Mesenchymal stem cell (in vitro differentiated cells and primary cell): Measurements from ENCODE around the gene HMGB4.

Experiments used
- DNase-seq: peaks from one replicate; pipeline ENCODE4 v3.0.0-alpha.2; 2013
- H2AFZ ChIP-seq: one replicate; pipeline ENCODE4 v1.6.1; 2013; ENCODE audit warnings: low read depth, mild to moderate bottlenecking, control low read depth, inconsistent platforms, low read length, moderate library complexity
- H2AK5ac ChIP-seq: 2 replicates; pipeline ENCODE4 v1.6.1; 2013; ENCODE audit warnings: low read length, moderate library complexity, mild to moderate bottlenecking, inconsistent platforms; ENCODE audit not compliant: severe bottlenecking
- H2BK120ac ChIP-seq: one replicate; pipeline ENCODE4 v1.6.1; 2013; ENCODE audit warnings: low read depth, mild to moderate bottlenecking, inconsistent platforms, low read length, moderate library complexity
- H2BK12ac ChIP-seq, 2 experiments: one replicate each; pipeline ENCODE4 v1.6.1; 2013; ENCODE audit warnings: inconsistent platforms in 2 of 2, low read length in 2 of 2, mild to moderate bottlenecking in 2 of 2, moderate library complexity in 2 of 2, control low read depth in 1 of 2
- H2BK15ac ChIP-seq: one replicate; pipeline ENCODE4 v1.6.1; 2013; ENCODE audit warnings: mild to moderate bottlenecking, low read depth, inconsistent platforms; ENCODE audit not compliant: poor library complexity, severe bottlenecking
- H2BK5ac ChIP-seq: 2 replicates; pipeline ENCODE4 v1.6.1; 2013; ENCODE audit warnings: low read depth, mild to moderate bottlenecking, low read length, control low read depth, inconsistent platforms; ENCODE audit not compliant: poor library complexity, severe bottlenecking
- H3K14ac ChIP-seq, 2 experiments: one replicate each; pipeline ENCODE4 v1.6.1; 2013; ENCODE audit warnings: inconsistent platforms in 2 of 2, low read length in 2 of 2, control low read depth in 1 of 2, mild to moderate bottlenecking in 1 of 2, moderate library complexity in 1 of 2
- H3K18ac ChIP-seq, 2 experiments: one replicate each; pipeline ENCODE4 v1.6.1; 2013; ENCODE audit warnings: inconsistent platforms in 2 of 2, low read length in 2 of 2, control low read depth in 1 of 2, low read depth in 1 of 2, mild to moderate bottlenecking in 1 of 2
- H3K23ac ChIP-seq, 2 experiments: one replicate each; pipeline ENCODE4 v1.6.1; 2013; ENCODE audit warnings: inconsistent platforms in 2 of 2, low read length in 2 of 2, mild to moderate bottlenecking in 2 of 2, moderate library complexity in 2 of 2, control low read depth in 1 of 2
- H3K27ac ChIP-seq: 2 replicates; pipeline ENCODE4 v1.5.1; 2013; ENCODE audit warnings: mild to moderate bottlenecking, moderate library complexity, low read length, control low read depth, inconsistent platforms; ENCODE audit not compliant: poor library complexity, severe bottlenecking
- H3K27me3 ChIP-seq, 2 experiments: 2 replicates each; pipeline versions ENCODE4 v1.6.1 to v1.7.0; 2013; ENCODE audit warnings: low read length in 2 of 2, mild to moderate bottlenecking in 2 of 2, moderate library complexity in 2 of 2, control low read depth in 1 of 2, inconsistent platforms in 1 of 2; ENCODE audit not compliant: control insufficient read depth in 1 of 2, insufficient read depth in 1 of 2
- H3K36me3 ChIP-seq, 2 experiments: 2 replicates each; pipeline versions ENCODE4 v1.6.1 to v1.7.0; 2013; ENCODE audit warnings: low read length in 2 of 2, control low read depth in 1 of 2, inconsistent platforms in 1 of 2, low read depth in 1 of 2, mild to moderate bottlenecking in 1 of 2; ENCODE audit not compliant: insufficient read depth in 2 of 2, control insufficient read depth in 1 of 2
- H3K4ac ChIP-seq, 2 experiments: one replicate each; pipeline ENCODE4 v1.6.1; 2013; ENCODE audit warnings: inconsistent platforms in 2 of 2, low read length in 2 of 2, mild to moderate bottlenecking in 2 of 2, moderate library complexity in 2 of 2, control low read depth in 1 of 2, low read depth in 1 of 2
- H3K4me1 ChIP-seq: 2 replicates; pipeline ENCODE4 v1.6.1; 2013; ENCODE audit warnings: low read depth, low read length, control low read depth; ENCODE audit not compliant: control insufficient read depth, insufficient read depth
- H3K4me2 ChIP-seq: 2 replicates; pipeline ENCODE4 v1.6.1; 2013; ENCODE audit warnings: low read length, mild to moderate bottlenecking, inconsistent platforms; ENCODE audit not compliant: poor library complexity, severe bottlenecking
- H3K4me3 ChIP-seq, 2 experiments: 2 replicates each; pipeline versions ENCODE4 v1.5.1 to v1.7.0; 2013; ENCODE audit warnings: low read length in 2 of 2, mild to moderate bottlenecking in 2 of 2, control low read depth in 1 of 2, low read depth in 1 of 2; ENCODE audit not compliant: insufficient read depth in 1 of 2
- H3K79me1 ChIP-seq: replicated peaks from 2 replicates; pipeline ENCODE4 v1.6.1; 2013; ENCODE audit warnings: mild to moderate bottlenecking, control low read depth, low read length, inconsistent platforms; ENCODE audit not compliant: poor library complexity, severe bottlenecking
- H3K9ac ChIP-seq: 2 replicates; pipeline ENCODE4 v1.7.0; 2013; ENCODE audit warnings: mild to moderate bottlenecking, low read length, moderate library complexity
- H3K9me3 ChIP-seq: 2 replicates; pipeline ENCODE4 v1.7.0; 2013; ENCODE audit warnings: mild to moderate bottlenecking, low read length; ENCODE audit not compliant: control insufficient read depth
- H4K8ac ChIP-seq: one replicate; pipeline ENCODE4 v1.6.1; 2013; ENCODE audit warnings: inconsistent platforms, mild to moderate bottlenecking, low read length, moderate library complexity
- H4K91ac ChIP-seq: one replicate; pipeline ENCODE4 v1.6.1; 2013; ENCODE audit warnings: mild to moderate bottlenecking, low read length, inconsistent platforms
- WGBS: methylation state at CpG from one replicate; pipeline ENCODE4 v1.1.7; 2013; ENCODE audit warnings: mixed read lengths; 5-methylcytosine and 5-hydroxymethylcytosine counted together

Gene HMGB4

DNA sequence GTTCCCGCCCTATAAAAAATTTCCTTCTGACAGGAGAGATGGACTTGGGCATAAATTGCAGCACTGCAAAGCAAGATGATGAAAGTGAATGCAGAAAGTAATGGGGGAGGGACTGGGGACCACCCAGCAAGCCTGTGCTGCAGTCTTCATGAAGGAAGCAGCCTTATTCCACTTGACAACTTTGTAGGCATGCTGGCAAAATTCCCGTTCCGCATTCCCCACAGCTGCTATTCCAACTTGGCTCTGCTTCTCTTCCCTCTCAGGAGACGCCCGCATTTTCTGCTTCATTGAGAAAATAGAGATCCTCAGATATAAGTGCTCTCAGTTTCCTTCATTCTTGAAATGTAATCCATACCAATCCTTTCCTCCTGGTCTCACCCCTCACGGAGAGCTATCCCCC is 2.4 kb downstream of the HMGB4 start:
- Histone ChIP-seq H2AK5ac (no peak overlapping the region), H2BK120ac (no peak overlapping the region), H3K27ac (no peak overlapping the region), H2BK15ac (no peak overlapping the region), H4K91ac (no peak overlapping the region), H3K14ac (no peak overlapping the region), H3K4me2 (no peak overlapping the region), H3K79me1 (no peaks in the 10 kb centered on the region), H4K8ac (no peak overlapping the region), H2BK12ac (no peak overlapping the region), H3K9me3 (no peaks in the 10 kb centered on the region), H2BK5ac (no peak overlapping the region), H2AFZ (no peak overlapping the region), H3K36me3 (no peaks in the 10 kb centered on the region), H3K27me3 (no peaks in the 10 kb centered on the region), H3K9ac (no peak overlapping the region), H3K4ac (no peak overlapping the region), H3K23ac (no peak overlapping the region), H3K18ac (no peak overlapping the region), H3K4me3 (no peak overlapping the region), H3K4me1 (no peaks in the 10 kb centered on the region)
- WGBS: 68% methylated on average over 6 of the region's 6 CpGs
- no peak for DNase-seq

- H3K36me3 ChIP-seq: no peaks in the 10 kb centered on the region
- H2BK15ac ChIP-seq: no peak overlapping the region
- no peaks in the 10 kb centered on the region for H3K4me1 ChIP-seq
- H2BK12ac ChIP-seq: no peak overlapping the region
- no peak overlapping the region for H3K14ac ChIP-seq
- no peaks in the 10 kb centered on the region for H3K27me3 ChIP-seq
- H3K18ac ChIP-seq: no peak overlapping the region
- H3K27ac ChIP-seq: no peak overlapping the region
- no peak overlapping the region for H2BK5ac ChIP-seq
- no peak overlapping the region for H3K4me2 ChIP-seq
- DNase-seq: no peak
- no peak overlapping the region for H3K9ac ChIP-seq
- H3K9me3 ChIP-seq: no peaks in the 10 kb centered on the region
- H3K23ac ChIP-seq: no peak overlapping the region
- H3K4me3 ChIP-seq: no peak overlapping the region
- no peak overlapping the region for H2AK5ac ChIP-seq
- no peak overlapping the region for H4K8ac ChIP-seq
- H3K79me1 ChIP-seq: no peaks in the 10 kb centered on the region
- no peak overlapping the region for H4K91ac ChIP-seq
- WGBS: 80% methylated on average over 1 of the region's 1 CpG
- no peak overlapping the region for H2AFZ ChIP-seq
- H2BK120ac ChIP-seq: no peak overlapping the region
- no peak overlapping the region for H3K4ac ChIP-seq
These were observed 3.8 kb downstream of the HMGB4 start for GRCh38 chr1:33867684-33868083.

GRCh38 chr1:33872275-33872674 is 8.4 kb downstream of the HMGB4 start:
- Histone ChIP-seq H2AFZ (no peak overlapping the region), H3K23ac (no peak overlapping the region), H3K79me1 (no peaks in the 10 kb centered on the region), H3K9ac (peak overlapping the region; percentile 20), H4K91ac (no peak overlapping the region), H2BK12ac (no peak overlapping the region), H3K4me3 (no peak overlapping the region), H2BK5ac (no peak overlapping the region), H3K27ac (no peak overlapping the region), H2BK15ac (no peak overlapping the region), H3K14ac (no peak overlapping the region), H3K4me1 (no peaks in the 10 kb centered on the region), H4K8ac (no peak overlapping the region), H3K9me3 (no peaks in the 10 kb centered on the region), H3K18ac (no peak overlapping the region), H3K4me2 (no peak overlapping the region), H2BK120ac (no peak overlapping the region), H3K4ac (no peak overlapping the region), H2AK5ac (no peak overlapping the region), H3K36me3 (no peaks in the 10 kb centered on the region), H3K27me3 (no peaks in the 10 kb centered on the region)
- no peak for DNase-seq

- Histone ChIP-seq H3K4ac (no peak overlapping the region), H3K9ac (peak overlapping the region; percentile 20), H3K4me2 (no peak overlapping the region), H2AK5ac (no peak overlapping the region), H3K79me1 (no peaks in the 10 kb centered on the region), H4K91ac (no peak overlapping the region), H3K14ac (no peak overlapping the region), H2BK12ac (no peak overlapping the region), H2BK5ac (no peak overlapping the region), H2BK15ac (no peak overlapping the region), H3K4me1 (no peaks in the 10 kb centered on the region), H3K23ac (no peak overlapping the region), H2AFZ (no peak overlapping the region), H3K9me3 (no peaks in the 10 kb centered on the region), H3K27me3 (no peaks in the 10 kb centered on the region), H4K8ac (no peak overlapping the region), H3K27ac (no peak overlapping the region), H3K4me3 (no peak overlapping the region), H2BK120ac (no peak overlapping the region), H3K36me3 (no peaks in the 10 kb centered on the region), H3K18ac (no peak overlapping the region)
- 100% methylated on average over 1 of the region's 2 CpGs for WGBS
- DNase-seq: no peak
These were observed 8.8 kb downstream of the HMGB4 start for GRCh38 chr1:33872683-33873082.
